ENCODE measurements around the gene TCF7L1. TPM values are rescaled to one million over a fixed set of nuclear protein-coding genes. Genes with fewer than 3 reads are reported as not detected.

The TCF7L1 gene
- total RNA-seq, 2 donors from 2014 or later = 71.9 to 73.3 TPM

DNA sequence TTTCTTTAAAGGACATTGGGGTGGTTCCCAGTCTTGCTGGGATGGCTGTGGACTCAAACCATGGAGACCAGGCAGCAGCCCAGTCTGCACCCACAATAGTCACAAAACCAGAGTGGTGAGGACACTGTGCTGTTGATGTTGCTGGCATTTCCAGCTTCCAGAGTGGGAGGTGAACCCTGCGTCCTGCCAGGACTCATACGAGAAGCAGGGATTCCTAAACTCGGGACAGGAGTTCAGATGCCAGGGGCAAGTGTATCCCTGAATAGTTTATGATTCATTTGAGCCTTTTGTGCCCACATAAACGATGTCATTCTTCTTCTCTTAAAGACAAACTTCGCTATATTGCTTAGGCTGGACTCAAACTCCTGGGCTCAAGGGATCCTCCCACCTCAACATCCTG, 62.8 kb downstream of the TCF7L1 start:
- WGBS, 2 experiments (ENCODE audit: insufficient coverage in 1 of 2, insufficient read length in 1 of 2) = 94 to 96% methylated on average over 5 of the region's 5 CpGs
- Histone ChIP-seq H3K36me3 (ENCODE audit: control insufficient read depth, insufficient read depth, low read length) (peaks cover 24% of the 10 kb centered on the region), H3K4me1 (ENCODE audit: control insufficient read depth, insufficient read depth, low read length) (no peaks in the 10 kb centered on the region), H3K9ac (ENCODE audit: extremely low read depth, low read length, poor library complexity, severe bottlenecking) (no peak overlapping the region), H3K9me3 (ENCODE audit: control insufficient read depth, low read length) (no peaks in the 10 kb centered on the region), H3K27ac (ENCODE audit: low read depth, low read length) (no peak overlapping the region), H3K27me3 (ENCODE audit: control insufficient read depth, insufficient read depth, low read length, poor library complexity, severe bottlenecking) (no peaks in the 10 kb centered on the region), H3K4me3 (ENCODE audit: low read length) (no peak overlapping the region)
- no peak overlapping the region for H3K27ac Mint-ChIP-seq
- no peak overlapping the region for H3K4me3 Mint-ChIP-seq
- TF ChIP-seq CTCF (conservative IDR thresholded peaks at IDR 0.05) = no peak
- peaks cover 28% of the 10 kb centered on the region for H3K36me3 Mint-ChIP-seq (ENCODE audit: low read depth)
- H3K9me3 Mint-ChIP-seq = no peaks in the 10 kb centered on the region
- no peaks in the 10 kb centered on the region for H3K4me1 Mint-ChIP-seq
- no peak for DNase-seq
- H3K27me3 Mint-ChIP-seq (ENCODE audit: insufficient read depth) = no peaks in the 10 kb centered on the region

GRCh38 chr2:85199698-85200097, 66.5 kb downstream of the TCF7L1 start:
- Histone ChIP-seq H3K36me3 (ENCODE audit: control insufficient read depth, insufficient read depth, low read length) (peaks cover 19% of the 10 kb centered on the region), H3K27ac (ENCODE audit: low read depth, low read length) (no peak overlapping the region), H3K27me3 (ENCODE audit: control insufficient read depth, insufficient read depth, low read length, poor library complexity, severe bottlenecking) (no peaks in the 10 kb centered on the region), H3K9ac (ENCODE audit: extremely low read depth, low read length, poor library complexity, severe bottlenecking) (no peak overlapping the region), H3K4me3 (ENCODE audit: low read length) (no peak overlapping the region), H3K9me3 (ENCODE audit: control insufficient read depth, low read length) (no peaks in the 10 kb centered on the region), H3K4me1 (ENCODE audit: control insufficient read depth, insufficient read depth, low read length) (no peaks in the 10 kb centered on the region)
- no peaks in the 10 kb centered on the region for H3K4me1 Mint-ChIP-seq
- no peak overlapping the region for H3K27ac Mint-ChIP-seq
- H3K4me3 Mint-ChIP-seq = no peak overlapping the region
- H3K9me3 Mint-ChIP-seq = no peaks in the 10 kb centered on the region
- no peaks in the 10 kb centered on the region for H3K27me3 Mint-ChIP-seq (ENCODE audit: insufficient read depth)
- peaks cover 17% of the 10 kb centered on the region for H3K36me3 Mint-ChIP-seq (ENCODE audit: low read depth)
- no peak for DNase-seq
- WGBS, 2 experiments (ENCODE audit: insufficient coverage in 1 of 2, insufficient read length in 1 of 2) = 92 to 97% methylated on average over 2 to 3 of the region's 3 CpGs
- TF ChIP-seq CTCF (conservative IDR thresholded peaks at IDR 0.05) = no peak

DNA sequence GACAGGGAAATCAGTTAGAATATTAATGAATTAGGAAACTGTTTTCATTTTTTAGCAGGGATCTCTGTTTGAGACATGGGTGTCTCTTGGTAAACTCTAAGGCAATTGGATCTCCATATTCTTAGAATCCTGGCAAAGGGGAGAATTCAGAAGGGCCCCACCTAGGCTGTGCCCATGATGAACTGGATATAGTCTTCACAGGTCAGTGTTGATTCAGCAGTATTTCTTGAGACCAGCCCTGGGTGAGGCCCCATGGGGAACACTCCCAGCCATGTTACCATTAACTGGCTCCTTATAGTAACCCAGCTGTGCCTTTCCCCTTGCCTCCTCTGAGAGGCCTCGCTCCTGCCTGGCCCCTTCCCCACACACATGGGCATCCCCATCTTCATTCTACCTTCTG, 76.7 kb downstream of the TCF7L1 start:
- Histone ChIP-seq H3K27ac (ENCODE audit: low read depth, low read length) (no peak overlapping the region), H3K9me3 (ENCODE audit: control insufficient read depth, low read length) (no peaks in the 10 kb centered on the region), H3K4me1 (ENCODE audit: control insufficient read depth, insufficient read depth, low read length) (peaks cover 2% of the 10 kb centered on the region), H3K9ac (ENCODE audit: extremely low read depth, low read length, poor library complexity, severe bottlenecking) (no peak overlapping the region), H3K36me3 (ENCODE audit: control insufficient read depth, insufficient read depth, low read length) (peaks cover 3% of the 10 kb centered on the region), H3K27me3 (ENCODE audit: control insufficient read depth, insufficient read depth, low read length, poor library complexity, severe bottlenecking) (no peaks in the 10 kb centered on the region), H3K4me3 (ENCODE audit: low read length) (no peak overlapping the region)
- Mint-ChIP-seq H3K4me3 (no peak overlapping the region), H3K27me3 (ENCODE audit: insufficient read depth) (no peaks in the 10 kb centered on the region), H3K36me3 (ENCODE audit: low read depth) (no peaks in the 10 kb centered on the region), H3K4me1 (peaks cover 22% of the 10 kb centered on the region), H3K9me3 (no peaks in the 10 kb centered on the region), H3K27ac (no peak overlapping the region)
- no peak for TF ChIP-seq CTCF (conservative IDR thresholded peaks at IDR 0.05)
- no peak for DNase-seq
- 88 to 90% methylated on average over 1 of the region's 1 CpG for WGBS, 2 experiments (ENCODE audit: insufficient coverage in 1 of 2, insufficient read length in 1 of 2)

Data from endodermal cell (in vitro differentiated cells).